ENCODE data around the gene KRT73.

The KRT73 gene

DNA sequence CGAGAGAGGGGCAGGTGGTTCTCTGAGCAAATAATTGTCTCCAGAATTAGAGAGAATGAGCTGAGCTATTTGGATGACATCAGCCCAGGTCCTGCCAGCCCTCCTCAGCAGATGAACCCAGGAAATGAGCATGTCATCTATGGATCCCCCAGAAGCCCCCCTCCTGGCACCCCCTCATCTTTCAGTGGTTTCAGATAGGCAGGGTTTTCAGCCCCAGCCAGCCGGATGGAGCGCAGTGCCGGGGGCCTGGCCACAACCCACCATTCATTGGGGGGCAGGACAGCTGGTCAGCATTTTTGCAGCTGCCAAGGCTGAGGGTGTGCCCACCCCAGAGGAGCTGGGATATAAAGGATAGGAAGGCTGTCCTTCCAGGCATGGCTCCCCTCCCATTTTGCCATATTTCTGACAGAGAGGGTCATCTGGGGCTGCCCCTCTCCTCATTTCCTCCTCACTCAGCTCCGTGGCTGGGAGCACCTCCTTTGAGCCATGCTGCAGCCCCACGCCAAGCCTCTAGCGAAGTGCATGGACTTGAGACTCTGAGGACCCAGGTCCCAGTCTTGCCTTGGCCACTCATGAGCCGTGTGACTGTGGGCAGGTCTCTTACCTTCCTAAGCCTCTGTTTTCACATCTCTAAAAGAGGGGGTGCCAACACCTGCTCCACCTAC lies 59.4 kb downstream of the KRT73 start:
- Mint-ChIP-seq H3K27ac (peak overlapping the region; percentile 88 to 90), H3K4me1 (ENCODE audit: low read depth in 2 of 2) (peaks cover 41 to 73% of the 10 kb centered on the region in 2 donors), H3K4me3 (peak overlapping the region; percentile 73 to 82), H3K9me3 (no peaks in the 10 kb centered on the region), H3K36me3 (ENCODE audit: insufficient read depth) (peaks cover 7% of the 10 kb centered on the region), H3K27me3 (peaks cover 0 to 30% of the 10 kb centered on the region in 2 donors)
- DNase-seq, result peak in 1 of 3 experiments; percentile 45
- peak; percentile 35 for ATAC-seq (replicated peaks)
